ENCODE measurements around the gene SH3GLB2. TPM values are rescaled to one million over a fixed set of nuclear protein-coding genes. Genes with fewer than 3 reads are reported as not detected.

SH3GLB2 gene
- total and polyA plus RNA-seq, 4 donors = 5.0 to 26.9 (median 18.3) TPM

DNA sequence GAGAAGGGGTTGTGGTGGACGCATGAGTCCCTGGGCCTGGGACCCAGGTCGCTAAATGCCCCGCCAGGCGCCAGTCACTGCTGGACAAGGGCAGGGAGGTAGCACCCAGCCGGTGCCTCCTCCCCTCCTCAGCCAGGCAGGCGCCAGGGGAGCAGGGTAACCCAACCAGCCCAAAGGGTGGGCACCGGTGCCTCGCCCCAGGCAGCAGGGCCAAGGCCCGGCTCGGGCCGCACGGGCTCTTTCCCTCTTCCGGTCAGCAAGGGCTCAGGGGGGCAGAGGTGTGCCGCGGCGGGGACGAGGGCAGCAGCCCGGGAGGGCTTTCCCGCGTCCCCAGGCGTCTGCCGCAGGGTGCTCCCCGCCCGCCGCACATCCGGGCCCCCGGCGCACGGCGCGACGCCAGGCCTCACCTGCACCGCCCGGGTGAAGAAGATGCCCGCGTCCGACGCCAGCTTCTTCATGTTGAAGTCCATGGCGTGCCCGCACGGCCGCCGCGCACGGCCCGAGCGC, 393 bp downstream of the SH3GLB2 start (continued):
- TF ChIP-seq, protein P1, sequence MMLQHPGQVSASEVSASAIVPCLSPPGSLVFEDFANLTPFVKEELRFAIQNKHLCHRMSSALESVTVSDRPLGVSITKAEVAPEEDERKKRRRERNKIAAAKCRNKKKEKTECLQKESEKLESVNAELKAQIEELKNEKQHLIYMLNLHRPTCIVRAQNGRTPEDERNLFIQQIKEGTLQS (IDR thresholded peaks at IDR 0.05) = no peak
- TF ChIP-seq RXRA (IDR thresholded peaks at IDR 0.05) (no peak), YY1 (IDR thresholded peaks at IDR 0.05) (no peak), HNF4G (IDR thresholded peaks at IDR 0.05) (no peak)

DNA sequence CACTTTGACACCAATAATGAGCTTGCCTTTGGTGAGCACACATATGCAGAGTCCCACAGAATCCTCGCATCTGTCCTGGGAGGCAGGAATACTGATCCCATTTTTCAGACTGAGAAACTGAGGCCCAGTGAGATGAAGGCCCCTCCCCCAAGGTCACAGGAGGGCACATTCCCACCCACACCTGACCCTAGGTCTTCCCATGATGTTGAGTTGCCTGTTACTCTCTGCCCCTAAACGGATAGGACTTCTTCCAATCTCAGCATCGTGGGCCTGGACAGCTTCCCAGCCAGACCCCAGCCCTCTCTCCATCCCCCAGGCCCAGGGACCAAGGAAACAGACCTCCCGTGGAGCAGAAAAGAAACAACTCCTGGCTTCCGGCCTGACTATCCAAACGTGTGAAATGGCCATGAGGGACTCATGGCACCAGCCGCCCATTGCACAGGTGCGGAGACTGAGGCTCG, 877 bp downstream of the SH3GLB2 start:
- 41% methylated on average over 9 of the region's 9 CpGs for WGBS
- no peaks in the 10 kb centered on the region for H3K36me3 ChIP-seq (ENCODE audit: control insufficient read depth in 4 of 4, insufficient read depth in 3 of 4, low read depth in 1 of 4, low read length in 3 of 4)
- peak overlapping the region in 1 of 2 donors; percentile 20 for H3K9ac ChIP-seq (ENCODE audit: low read depth in 1 of 2, low read length in 2 of 2)
- H3K9me3 ChIP-seq (ENCODE audit: control insufficient read depth in 4 of 4, low read length in 3 of 4) = no peaks in the 10 kb centered on the region
- peaks cover 0 to 13% (median 9%) of the 10 kb centered on the region in 4 donors for H3K4me1 ChIP-seq (ENCODE audit: control insufficient read depth in 4 of 4, insufficient read depth in 4 of 4, low read length in 3 of 4)
- H3K27ac ChIP-seq (ENCODE audit: low read depth in 1 of 2, low read length in 2 of 2) = no peak overlapping the region
- DNase-seq (ENCODE audit: low spot score) = no peak
- TF ChIP-seq RXRA (IDR thresholded peaks at IDR 0.05) = no peak
- no peak for TF ChIP-seq SP1 (IDR thresholded peaks at IDR 0.05)
- no peak for TF ChIP-seq JUND (IDR thresholded peaks at IDR 0.05)
- TF ChIP-seq, protein P1 (IDR thresholded peaks at IDR 0.05) = no peak
- no peak for TF ChIP-seq ZBTB33 (IDR thresholded peaks at IDR 0.05)
- TF ChIP-seq, protein P2, sequence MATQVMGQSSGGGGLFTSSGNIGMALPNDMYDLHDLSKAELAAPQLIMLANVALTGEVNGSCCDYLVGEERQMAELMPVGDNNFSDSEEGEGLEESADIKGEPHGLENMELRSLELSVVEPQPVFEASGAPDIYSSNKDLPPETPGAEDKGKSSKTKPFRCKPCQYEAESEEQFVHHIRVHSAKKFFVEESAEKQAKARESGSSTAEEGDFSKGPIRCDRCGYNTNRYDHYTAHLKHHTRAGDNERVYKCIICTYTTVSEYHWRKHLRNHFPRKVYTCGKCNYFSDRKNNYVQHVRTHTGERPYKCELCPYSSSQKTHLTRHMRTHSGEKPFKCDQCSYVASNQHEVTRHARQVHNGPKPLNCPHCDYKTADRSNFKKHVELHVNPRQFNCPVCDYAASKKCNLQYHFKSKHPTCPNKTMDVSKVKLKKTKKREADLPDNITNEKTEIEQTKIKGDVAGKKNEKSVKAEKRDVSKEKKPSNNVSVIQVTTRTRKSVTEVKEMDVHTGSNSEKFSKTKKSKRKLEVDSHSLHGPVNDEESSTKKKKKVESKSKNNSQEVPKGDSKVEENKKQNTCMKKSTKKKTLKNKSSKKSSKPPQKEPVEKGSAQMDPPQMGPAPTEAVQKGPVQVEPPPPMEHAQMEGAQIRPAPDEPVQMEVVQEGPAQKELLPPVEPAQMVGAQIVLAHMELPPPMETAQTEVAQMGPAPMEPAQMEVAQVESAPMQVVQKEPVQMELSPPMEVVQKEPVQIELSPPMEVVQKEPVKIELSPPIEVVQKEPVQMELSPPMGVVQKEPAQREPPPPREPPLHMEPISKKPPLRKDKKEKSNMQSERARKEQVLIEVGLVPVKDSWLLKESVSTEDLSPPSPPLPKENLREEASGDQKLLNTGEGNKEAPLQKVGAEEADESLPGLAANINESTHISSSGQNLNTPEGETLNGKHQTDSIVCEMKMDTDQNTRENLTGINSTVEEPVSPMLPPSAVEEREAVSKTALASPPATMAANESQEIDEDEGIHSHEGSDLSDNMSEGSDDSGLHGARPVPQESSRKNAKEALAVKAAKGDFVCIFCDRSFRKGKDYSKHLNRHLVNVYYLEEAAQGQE (IDR thresholded peaks at IDR 0.05) = no peak
- no peak for TF ChIP-seq HNF4G (IDR thresholded peaks at IDR 0.05)
- TF ChIP-seq NR2F2 (IDR thresholded peaks at IDR 0.05) = no peak
- no peaks in the 10 kb centered on the region for H3K27me3 ChIP-seq (ENCODE audit: control insufficient read depth in 4 of 4, insufficient read depth in 4 of 4, low read length in 3 of 4)
- peak overlapping the region; percentile 43 to 76 (median 53) for H3K4me3 ChIP-seq (ENCODE audit: low read depth in 1 of 3, low read length in 3 of 3)

GRCh38 chr9:129026442-129027223, 1.5 kb downstream of the SH3GLB2 start:
- H3K4me1 ChIP-seq (ENCODE audit: control insufficient read depth in 4 of 4, insufficient read depth in 4 of 4, low read length in 3 of 4) = peaks cover 0 to 13% (median 9%) of the 10 kb centered on the region in 4 donors
- TF ChIP-seq CTCF (IDR thresholded peaks at IDR 0.05; ENCODE audit: low read depth, low read length, missing input control) (no peak), FOXA1 (IDR thresholded peaks at IDR 0.05) (no peak), ZBTB33 (IDR thresholded peaks at IDR 0.05) (no peak), HNF4G (IDR thresholded peaks at IDR 0.05) (no peak), RXRA (IDR thresholded peaks at IDR 0.05) (no peak), EGR1 (IDR thresholded peaks at IDR 0.05; ENCODE audit: low read depth in 2 of 2) (no peak), GABPA (IDR thresholded peaks at IDR 0.05 in 1 of 2, conservative IDR thresholded peaks at IDR 0.05 in 1 of 2) (no peak)
- TF ChIP-seq, protein P2 (IDR thresholded peaks at IDR 0.05) = no peak

More at GRCh38 chr9:129026442-129027223, 1.5 kb downstream of the SH3GLB2 start:
- Histone ChIP-seq H3K4me3 (ENCODE audit: low read depth in 1 of 3, low read length in 3 of 3) (no peak overlapping the region), H3K36me3 (ENCODE audit: control insufficient read depth in 4 of 4, insufficient read depth in 3 of 4, low read depth in 1 of 4, low read length in 3 of 4) (no peaks in the 10 kb centered on the region), H3K9me3 (ENCODE audit: control insufficient read depth in 4 of 4, low read length in 3 of 4) (no peaks in the 10 kb centered on the region), H3K9ac (ENCODE audit: low read depth in 1 of 2, low read length in 2 of 2) (peak overlapping the region in 1 of 2 donors; percentile 20), H3K27ac (ENCODE audit: low read depth in 1 of 2, low read length in 2 of 2) (no peak overlapping the region), H3K27me3 (ENCODE audit: control insufficient read depth in 4 of 4, insufficient read depth in 4 of 4, low read length in 3 of 4) (no peaks in the 10 kb centered on the region)
- 64% methylated on average over 17 of the region's 17 CpGs for WGBS
- no peak for DNase-seq (ENCODE audit: low spot score)

All from liver (tissue), 9 donors.